Activated CD4-positive, alpha-beta T cell treated with anti-CD3 and anti-CD28 coated beads, Interleukin-2, Interleukin-6, amounts not matched to agents 100 ng/mL and 50 ng/mL, durations not matched to agents 16 hours and 8 hours (primary cell): Measurements from ENCODE around the gene LRIG1.

ENCODE experiments used
- DNase-seq: peaks from one replicate; pipeline ENCODE4 v3.0.0-alpha.2; 2020

LRIG1 gene

GRCh38 chr3:66504850-66505641, 4.2 kb upstream of the LRIG1 start:
- no peak for DNase-seq

GRCh38 chr3:66502981-66503380, 2.2 kb upstream of the LRIG1 start:
- DNase-seq: no peak

- no peak for DNase-seq
Measured at GRCh38 chr3:66502245-66502874, 1.5 kb upstream of the LRIG1 start.

GRCh38 chr3:66501483-66502244, 842 bp upstream of the LRIG1 start:
- DNase-seq: no peak

- DNase-seq: peak; percentile 48
Measured at GRCh38 chr3:66499881-66500575, 794 bp downstream of the LRIG1 start.

- no peak for DNase-seq
Measured at GRCh38 chr3:66498687-66499621, 1.9 kb downstream of the LRIG1 start.

GRCh38 chr3:66497985-66498671, 2.7 kb downstream of the LRIG1 start:
- DNase-seq: no peak

GRCh38 chr3:66497288-66497984, 3.4 kb downstream of the LRIG1 start:
- DNase-seq: no peak

GRCh38 chr3:66496746-66497145, 4.1 kb downstream of the LRIG1 start:
- DNase-seq: no peak

- DNase-seq: no peak
Measured at GRCh38 chr3:66496301-66496700, 4.5 kb downstream of the LRIG1 start.

- no peak for DNase-seq
Measured at GRCh38 chr3:66495668-66496045, 5.2 kb downstream of the LRIG1 start.

GRCh38 chr3:66494959-66495667, 5.7 kb downstream of the LRIG1 start:
- DNase-seq: no peak

GRCh38 chr3:66493458-66494099, 7.2 kb downstream of the LRIG1 start:
- DNase-seq: no peak

- DNase-seq: no peak
Measured at GRCh38 chr3:66492672-66493071, 8.2 kb downstream of the LRIG1 start.

- DNase-seq: no peak
Measured at GRCh38 chr3:66492071-66492470, 8.8 kb downstream of the LRIG1 start.

- DNase-seq: no peak
Measured at GRCh38 chr3:66490984-66491383, 9.8 kb downstream of the LRIG1 start.

GRCh38 chr3:66490214-66490613, 10.6 kb downstream of the LRIG1 start:
- peak; percentile 75 for DNase-seq

GRCh38 chr3:66489581-66489980, 11.2 kb downstream of the LRIG1 start:
- peak; percentile 51 for DNase-seq

GRCh38 chr3:66489115-66489514, 11.7 kb downstream of the LRIG1 start:
- no peak for DNase-seq

GRCh38 chr3:66488492-66488891, 12.3 kb downstream of the LRIG1 start:
- DNase-seq: no peak
